AML-193 (cell line): ENCODE measurements around the gene ARID4A.
A peak's percentile ranks its signal among the peaks of the same experiment; 100 is the strongest.
"Not testable (repeated sequence)": the region's sequence is repeated elsewhere in the genome, so short reads cannot be mapped to it uniquely, and the experiment has no call there.

Experiments
- DNase-seq, 2 experiments: peaks; one replicate each; lab custom pipeline; 2025; lab: John Stamatoyannopoulos, UW

ARID4A gene

DNA sequence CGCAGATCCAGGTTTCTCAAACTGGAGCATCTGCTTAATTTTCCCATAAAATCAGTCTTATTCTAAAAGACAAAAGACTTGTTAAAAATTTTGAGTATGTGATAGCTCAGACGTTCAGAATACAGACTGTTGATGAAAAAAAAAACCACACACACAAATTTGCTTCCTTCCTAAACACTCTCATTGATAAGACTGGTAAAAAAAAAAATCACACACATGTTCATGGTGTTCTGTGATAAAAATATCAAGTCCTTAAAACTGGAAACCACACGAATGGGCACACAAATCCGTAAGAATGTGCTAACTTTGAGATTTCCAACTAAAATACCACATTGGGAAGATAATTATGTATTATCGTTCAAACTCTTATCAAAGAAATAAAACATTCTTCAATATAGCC, 6.7 kb upstream of the ARID4A start:
- DNase-seq, result no peak

DNA sequence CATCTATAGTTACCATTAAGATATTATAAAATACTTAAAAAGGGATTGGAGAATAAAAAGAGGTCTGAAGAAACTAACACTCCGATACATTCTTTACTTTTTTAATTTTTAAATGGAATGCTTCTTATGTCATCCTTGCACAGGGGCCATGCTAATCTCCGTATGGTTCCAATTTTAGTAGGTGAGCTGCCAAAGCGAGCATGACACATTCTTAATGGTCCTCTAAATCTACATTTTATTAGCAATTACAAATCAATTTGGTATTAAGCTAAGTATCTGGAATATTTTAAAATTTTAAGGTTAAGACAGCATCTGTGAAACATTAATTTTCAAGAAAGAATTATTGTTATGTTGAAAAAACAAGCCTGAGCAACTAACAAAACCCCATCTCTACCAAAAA, 6.2 kb upstream of the ARID4A start:
- DNase-seq, result no peak

DNA sequence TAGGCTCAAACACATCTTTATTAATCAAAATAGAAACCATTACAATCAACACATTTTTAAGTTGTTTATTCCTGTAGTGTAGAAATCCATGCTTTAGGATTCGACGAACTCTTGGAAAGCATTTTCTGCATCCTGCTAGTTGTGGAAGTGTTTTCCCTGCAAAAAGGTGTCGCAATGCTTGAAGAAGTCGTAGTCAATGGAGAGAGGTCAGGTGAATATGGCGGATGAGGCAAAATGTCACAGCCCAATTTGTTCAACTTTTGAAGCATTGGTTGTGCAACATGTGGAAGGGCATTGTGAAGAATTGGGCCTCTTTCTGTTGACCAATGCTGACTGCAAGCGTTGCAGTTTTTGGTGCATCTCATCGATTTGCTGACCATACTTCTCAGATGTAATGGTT, 4.2 kb upstream of the ARID4A start:
- DNase-seq, result no peak

DNA sequence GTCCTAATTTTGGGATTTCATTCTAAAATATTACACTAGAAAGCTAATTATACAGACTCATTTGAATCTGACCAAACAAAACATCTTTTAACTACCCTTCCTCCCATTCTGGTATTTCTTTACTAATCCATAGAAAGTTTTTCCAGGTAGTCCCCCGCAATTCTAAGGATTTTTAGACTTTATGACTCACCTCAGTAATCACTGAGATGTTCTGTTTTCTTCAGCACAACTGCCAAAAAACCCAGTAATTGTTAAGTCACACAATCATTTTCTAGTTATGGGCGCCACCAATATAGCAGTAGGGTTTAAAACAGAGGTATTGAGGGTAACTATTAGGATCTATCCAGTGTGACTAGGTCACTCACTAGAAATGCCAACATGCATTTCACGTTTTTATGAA, 1.6 kb upstream of the ARID4A start:
- no peak for DNase-seq

DNA sequence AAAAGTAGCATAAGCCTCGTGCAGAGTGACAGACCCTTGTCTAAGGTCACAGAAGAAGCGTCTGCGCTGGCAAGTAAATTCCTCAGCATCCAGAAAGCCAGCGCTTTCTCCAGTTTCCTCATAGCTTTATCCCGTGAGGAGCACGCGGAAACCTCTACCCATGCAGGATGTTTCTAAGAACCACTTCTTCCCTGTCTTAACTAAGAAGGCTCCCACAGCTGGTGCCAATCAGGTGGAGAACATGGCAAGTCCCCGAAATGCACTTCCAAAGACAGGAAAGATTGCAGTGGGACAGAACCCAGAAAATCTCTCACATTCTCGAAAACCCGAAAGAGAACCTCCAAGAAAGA, 968 bp upstream of the ARID4A start:
- no peak for DNase-seq

DNA sequence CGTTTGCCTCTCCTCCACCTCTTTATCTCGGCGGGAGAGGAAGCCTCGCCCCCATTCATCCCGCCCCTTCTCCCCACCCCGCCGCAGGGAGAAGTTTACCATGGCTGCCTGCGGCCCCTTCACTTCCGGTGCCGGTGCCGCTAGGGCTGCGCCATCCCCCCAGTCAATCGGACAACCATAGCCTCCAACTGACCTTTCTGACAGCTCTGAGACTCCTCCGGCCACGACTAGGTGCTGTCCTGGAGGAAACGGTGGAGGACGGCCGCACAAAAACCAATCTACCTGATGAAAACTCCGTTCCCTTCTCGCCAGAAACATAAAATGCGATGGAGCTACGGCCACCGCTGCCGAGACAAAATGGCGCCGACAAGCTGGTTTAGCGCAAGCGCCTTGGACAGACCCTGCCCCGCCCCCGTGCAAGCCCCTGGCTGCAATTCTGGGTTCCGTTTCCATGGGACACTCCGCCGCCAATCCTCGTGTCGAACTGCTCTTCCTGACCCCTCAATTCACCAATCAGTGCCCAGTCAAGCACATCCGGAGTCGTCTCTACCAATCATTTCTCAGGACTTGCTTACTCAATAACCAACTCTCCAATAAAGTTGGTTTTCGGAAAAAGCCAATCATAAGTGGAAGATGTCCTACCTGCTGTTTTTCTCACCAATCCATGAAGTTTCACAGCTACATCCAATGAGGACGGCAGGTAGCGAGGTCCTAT, 436 bp upstream of the ARID4A start:
- peak; percentile 99 for DNase-seq

DNA sequence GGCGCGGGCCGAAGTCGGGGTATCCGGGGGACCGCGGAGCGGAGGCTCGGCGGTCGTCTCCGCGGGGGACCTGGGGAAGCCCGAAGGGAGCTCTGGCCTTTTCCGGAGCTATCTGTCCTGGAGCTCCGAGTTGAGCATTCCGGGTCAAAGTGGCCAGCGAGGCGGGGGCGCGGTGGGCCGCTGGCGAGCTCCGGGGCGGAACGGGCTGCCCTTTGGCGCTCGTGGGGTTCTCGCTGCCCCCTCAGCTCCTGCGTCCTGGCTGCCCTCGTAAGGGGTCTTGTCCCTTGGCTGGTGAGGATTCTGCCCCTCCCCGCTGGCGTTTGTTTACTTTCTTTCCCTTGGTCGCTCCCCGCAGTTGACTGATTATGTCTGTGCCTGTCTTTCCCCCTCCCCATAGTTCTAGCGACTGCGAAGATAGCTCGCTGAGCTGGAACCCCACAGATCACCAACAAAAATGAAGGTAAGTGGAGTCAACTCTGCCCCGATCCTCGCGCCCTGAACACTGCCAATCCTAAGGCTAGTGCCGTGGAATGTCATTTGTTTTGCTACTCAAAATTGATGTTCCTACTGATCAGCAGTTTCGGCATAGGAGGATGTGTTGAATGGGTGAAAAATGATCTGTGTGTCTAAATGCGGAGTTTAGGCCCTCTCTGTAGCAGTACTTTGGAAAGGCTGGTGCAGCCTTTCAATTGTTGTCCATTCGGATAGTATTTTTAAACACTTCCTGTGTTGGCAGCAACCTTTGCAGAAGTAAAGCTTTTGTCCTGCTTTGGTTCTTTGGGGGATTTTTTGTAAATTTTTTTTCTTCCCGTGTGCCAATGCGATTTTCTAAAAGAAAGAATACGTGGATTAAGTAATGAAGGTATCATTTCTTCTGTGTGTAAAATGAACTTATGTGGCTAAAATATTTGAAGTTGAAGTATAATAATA, 1.3 kb downstream of the ARID4A start:
- DNase-seq, result peak in 1 of 2 experiments; percentile 13

DNA sequence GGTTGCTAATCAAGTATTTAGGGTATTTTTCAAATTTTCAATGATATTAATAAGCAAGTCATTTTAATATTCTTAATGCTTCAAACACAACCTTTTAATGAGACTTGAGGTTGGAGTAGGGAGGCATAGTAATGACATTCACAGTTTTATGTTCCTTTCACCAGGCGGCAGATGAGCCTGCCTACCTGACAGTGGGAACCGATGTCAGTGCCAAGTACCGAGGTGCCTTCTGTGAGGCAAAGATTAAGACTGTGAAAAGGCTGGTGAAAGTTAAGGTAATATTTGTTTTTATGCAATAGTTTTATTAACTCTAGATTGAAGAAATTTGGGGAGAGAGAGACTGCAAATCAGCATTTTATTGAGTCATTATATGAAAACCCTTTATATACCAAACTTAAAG, 3.1 kb downstream of the ARID4A start:
- DNase-seq, result no peak

DNA sequence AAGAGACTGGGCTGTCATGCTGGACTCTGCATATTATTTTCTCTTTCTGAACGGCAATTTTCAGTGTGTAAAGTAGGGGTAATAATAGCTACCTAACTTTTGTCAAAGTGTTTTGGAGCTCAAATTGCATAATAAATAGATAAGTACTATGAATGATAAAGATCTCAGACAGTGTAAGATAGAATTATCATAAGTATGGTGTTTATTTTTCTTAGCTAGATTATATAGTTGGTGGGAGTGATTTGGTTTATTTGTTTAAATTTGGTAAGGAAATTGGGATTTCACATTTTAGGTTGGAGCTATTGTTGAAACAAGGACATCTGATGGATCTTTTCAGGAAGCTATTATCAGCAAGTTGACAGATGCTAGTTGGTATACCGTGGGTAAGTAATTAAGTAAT, 7.4 kb downstream of the ARID4A start:
- no peak for DNase-seq

DNA sequence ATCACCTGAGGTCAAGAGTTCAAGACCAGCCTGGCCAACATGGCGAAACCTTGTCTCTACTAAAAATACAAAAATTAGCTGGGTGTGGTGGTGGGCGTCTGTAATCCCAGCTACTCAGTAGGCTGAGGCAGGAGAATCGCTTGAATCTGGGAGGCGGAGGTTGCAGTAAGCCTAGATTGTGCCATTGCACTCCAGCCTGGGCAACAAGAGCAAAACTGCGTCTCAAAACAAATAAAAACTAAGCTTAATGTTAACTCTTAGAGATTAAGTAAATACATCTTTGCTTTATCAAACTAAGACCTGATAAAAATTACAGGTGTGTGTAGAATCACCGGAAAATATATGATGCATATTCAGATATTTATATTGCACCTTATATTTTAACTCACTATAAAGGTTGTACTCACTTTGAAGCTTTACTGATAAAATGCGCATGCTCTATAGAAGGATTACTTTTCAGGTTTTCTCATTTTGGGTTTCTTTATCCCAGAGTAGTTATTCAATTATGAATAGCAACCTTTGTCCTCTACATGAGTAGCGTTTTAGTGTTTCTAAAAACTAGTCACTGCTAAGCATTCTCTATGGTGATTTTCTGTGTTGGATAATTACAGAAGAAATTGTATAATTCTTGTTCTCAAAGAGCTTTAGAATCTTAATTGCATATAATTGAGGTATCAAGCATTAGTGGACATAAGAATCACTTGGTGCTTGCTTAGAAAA, 9.4 kb downstream of the ARID4A start:
- no peak for DNase-seq

DNA sequence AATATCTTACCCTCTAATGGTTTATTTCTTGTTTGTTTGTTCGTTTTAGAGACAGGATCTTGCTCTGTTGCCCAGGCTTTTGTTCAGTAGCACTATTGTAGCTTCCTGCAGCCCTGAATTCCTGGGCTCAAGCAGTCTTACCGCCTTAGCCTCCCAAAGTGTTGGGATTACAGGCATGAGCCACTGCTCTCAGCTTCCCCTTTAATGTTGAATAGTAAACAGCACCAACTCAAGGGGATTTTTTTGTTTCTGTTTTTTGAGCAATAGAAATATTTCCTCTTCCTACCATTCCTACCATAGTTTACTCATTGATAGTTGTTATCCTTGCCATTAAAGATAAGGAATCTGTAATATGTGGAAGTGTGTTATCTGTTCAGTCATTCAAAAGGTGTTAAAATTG, 10.7 kb downstream of the ARID4A start:
- no peak for DNase-seq

DNA sequence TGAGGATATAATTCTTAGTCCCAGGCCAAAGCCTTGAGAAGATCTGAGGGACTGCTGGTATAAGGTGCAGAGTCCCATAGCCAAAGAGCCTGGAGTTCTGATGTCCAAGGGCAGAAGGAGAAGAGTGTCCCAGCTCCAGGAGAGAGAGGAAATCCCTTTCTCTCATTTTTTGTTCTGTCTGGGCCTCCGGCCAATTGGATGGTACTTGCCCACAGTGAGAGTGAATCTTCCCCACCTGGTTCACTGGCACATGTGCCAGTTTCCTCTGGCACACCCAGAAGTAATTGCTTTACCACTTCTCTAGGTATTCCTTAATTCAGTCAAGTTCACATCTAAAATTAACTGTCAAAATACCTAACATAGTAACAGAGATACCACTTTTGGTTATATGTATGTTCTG, 15.3 kb downstream of the ARID4A start:
- no peak for DNase-seq

DNA sequence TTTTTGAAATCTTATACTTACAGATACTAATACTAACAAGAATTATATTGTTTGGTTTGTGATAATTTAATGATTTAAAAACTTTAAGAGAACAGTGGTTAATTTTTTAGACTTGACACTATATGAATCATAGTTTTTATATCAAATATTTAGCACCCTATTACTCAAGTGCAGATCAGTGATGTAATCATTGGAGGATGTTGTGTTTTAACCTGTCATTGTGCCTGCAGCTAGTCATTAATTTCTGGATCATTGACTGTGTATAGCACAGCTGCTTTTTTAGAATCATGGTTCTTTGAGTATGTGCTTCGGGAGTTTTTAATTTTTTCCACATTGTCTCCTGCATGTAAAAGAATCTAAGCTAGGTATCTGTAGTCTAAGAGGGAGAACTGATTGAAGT, 17.3 kb downstream of the ARID4A start:
- DNase-seq, result no peak

DNA sequence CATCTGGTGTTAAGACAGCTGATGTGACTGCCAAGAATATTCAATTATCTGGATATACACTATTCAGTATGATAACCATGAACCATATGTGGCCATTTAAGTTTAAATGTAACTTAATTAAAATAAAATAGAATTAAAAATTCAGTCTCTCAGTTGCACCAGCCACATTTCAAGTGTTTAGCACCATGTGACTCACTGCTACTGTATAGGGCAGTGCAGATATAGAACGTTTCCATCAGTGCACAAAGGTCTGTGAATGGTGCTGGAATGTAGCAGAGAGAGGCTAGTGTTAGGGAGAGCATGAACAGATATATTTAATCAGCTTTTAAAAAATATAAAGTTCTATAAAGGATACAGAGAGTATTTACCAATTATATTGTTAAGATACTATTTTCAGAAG, 28.7 kb downstream of the ARID4A start:
- no peak for DNase-seq

DNA sequence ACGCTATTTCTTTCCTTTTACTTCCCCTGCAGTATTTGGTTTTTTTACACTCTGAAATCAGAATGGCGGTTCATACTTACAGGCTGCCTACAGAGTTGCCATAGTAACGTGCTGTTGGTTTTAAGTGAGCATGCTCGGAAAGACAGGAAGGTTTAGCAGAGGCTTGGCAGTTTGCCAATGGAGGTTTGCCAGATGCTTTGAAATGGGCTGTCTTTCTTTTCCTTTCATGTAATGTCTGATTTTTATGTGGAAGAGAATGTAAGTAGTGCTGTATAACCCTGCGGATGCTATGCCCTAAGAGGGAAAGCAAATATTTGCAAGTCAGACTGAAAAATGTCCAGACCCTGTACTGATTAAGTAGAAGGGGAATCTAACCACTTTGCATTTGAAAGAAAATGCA, 32.8 kb downstream of the ARID4A start:
- DNase-seq, result peak; percentile 78

DNA sequence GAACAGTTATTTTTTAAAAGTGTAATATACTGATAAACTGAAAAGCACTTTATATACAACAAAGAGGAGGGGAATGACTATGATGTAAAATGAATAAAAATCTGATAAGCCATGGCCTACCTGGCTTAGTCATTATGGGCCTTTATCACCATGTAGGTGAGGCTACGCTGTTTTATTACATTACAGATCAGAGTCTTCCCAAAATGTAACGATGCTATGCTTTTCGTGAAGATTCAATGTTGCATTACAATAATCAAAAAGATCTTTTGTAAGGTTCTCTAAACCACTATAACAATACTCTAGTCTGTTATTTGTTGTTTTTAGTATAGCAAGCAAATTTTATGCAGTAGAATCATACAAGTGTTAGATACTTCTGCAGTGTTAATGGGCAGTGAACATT, 34.2 kb downstream of the ARID4A start:
- DNase-seq, result no peak

DNA sequence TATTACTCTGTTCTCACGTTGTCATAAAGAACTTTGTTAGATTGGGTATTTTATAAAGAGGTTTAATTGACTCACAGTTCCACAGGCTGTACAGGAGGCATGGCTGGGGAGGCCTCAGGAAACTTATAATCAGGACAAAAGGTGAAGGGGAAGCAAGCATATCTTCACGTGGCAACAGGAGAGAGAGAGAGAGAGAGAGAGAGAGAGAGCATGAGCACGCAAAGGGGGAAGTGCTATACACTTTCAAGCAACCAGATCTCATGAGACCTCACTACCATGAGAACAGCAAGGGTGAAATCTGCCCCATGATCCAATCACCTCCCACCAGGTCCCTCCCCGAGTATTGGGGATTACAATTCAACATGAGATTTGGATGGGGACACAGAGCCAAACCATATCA, 41.3 kb downstream of the ARID4A start:
- not testable (repeated sequence) for DNase-seq

DNA sequence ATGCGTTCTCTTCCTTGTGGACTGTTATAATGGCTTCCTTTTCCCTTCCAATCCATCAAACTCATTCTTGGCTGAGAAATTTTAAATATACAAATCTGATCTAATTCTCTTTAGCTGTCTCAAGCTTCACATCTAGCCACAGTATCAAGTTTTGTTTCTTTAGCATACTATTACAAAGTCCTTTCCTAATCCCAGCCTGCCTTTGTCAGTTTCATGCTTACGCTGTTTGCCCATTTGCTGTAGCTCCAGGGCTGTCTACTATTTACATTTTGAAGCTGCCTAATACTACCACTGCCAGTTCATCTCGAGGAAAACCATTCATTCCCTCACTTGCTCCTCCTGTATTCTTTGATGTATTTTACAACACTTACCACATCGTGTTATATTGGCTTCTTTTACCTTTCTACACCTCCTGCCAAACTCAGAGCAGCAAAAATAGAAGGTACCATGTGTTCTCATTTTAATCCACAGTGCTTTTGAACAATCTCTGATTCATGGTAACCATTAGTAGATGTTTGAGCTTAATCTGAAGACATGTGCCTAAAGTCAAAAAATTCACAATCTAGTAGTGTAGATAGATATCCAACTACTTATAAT, 42.9 kb downstream of the ARID4A start:
- no peak for DNase-seq

DNA sequence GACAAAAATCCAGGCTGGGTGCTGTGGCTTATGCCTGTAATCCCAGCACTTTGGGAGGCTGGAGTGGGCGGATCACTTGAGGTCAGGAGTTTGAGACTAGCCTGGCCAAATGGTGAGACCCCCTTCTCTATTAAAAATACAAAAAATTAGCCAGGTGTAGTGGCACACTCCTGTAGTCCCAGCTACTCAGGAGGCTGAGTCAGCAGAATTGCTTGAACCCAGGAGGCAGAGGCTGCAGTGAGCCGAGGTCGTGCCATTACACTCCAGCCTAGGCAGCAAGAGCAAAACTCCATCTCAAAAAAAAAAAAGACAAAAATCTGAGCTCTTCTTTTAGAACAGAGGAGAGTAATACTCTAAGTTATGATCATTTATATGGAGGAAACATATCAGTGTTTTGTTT, 45.2 kb downstream of the ARID4A start:
- DNase-seq, result not testable (repeated sequence)

DNA sequence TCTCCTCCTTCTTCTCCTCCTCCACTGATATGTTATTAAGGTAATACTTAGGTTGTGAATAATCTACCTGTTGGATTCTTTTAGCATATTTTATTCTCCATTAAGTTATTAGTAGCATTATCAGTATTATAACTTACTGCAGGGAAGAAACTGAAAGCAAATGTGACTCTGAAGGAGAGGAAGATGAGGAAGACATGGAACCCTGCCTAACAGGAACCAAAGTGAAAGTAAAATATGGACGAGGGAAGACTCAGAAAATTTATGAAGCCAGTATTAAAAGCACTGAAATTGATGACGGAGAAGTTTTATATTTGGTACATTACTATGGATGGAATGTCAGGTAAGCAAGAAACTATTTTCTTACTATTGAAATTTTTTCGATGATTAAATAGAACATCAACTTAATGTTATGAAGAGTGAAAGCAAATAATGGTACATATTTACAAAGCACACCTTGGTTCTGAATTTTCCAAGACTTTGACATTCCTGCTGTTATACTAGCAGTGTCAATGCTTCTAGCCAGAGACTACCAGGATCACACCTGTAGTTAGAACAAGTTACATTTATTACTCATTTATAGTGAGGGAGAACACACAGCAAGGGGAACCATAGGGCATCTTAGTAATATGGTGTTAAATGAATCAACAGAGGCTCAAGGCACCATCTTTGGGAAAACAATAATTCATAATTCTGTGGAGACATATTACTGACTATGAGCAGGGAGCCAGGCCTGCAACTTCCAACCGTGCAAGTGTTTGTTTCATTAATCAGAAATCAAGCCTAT, 55.4 kb downstream of the ARID4A start:
- DNase-seq, result no peak

DNA sequence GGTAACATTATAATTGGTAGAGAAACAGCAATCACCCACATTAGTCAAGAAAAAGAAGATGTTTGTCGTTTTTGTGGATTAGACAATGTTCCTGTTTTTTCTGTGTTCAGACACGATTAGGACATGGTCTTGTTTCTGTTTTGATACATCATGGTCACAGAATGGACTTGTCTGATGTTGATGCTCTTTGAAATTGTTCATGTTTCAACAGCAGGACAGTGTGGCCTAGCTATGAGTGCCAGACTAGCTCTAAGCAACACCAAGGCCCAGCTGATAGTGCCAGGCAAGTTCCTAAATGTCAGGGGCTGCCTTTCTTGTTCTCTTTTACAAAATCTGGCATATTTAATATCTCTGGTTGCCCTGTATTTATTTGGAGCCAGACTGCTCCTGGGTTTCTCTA, 56.5 kb downstream of the ARID4A start:
- no peak for DNase-seq

DNA sequence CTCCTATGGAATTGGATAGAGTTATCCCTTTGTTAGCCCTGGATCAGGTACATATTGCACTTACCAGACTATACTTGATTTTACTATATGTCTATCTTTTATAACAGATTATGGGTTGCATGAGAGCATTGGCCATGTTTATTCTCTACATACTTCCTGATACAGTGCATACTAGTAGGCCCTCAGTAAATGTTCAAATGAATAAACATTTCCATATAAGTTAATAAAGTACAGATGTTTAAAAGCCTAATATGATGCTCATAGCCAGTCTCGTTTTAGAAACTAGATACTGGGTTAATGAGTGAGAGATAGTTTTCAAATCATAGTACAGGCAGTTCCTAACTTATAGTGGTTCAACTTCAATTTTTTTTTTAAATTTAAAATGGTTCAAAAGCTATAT, 57.9 kb downstream of the ARID4A start:
- no peak for DNase-seq
